ENCODE results near the gene CCDC17. TPM values are rescaled to one million over a fixed set of nuclear protein-coding genes. Genes with fewer than 3 reads are reported as not detected.

Gene CCDC17
- total RNA-seq, 1 experiment from 2014 or later = 1.9 TPM

GRCh38 chr1:45585110-45585426 is 38.8 kb downstream of the CCDC17 start:
- H3K9ac ChIP-seq (ENCODE audit: extremely low read depth, insufficient read length, low read length) = peak overlapping the region; percentile 96

More at GRCh38 chr1:45585110-45585426, 38.8 kb downstream of the CCDC17 start:
- Histone ChIP-seq H3T11ph (ENCODE audit: low read length) (peak overlapping the region; percentile 4), H3K79me1 (ENCODE audit: insufficient read depth, low read depth, low read length, poor library complexity, severe bottlenecking) (peaks cover under 1% of the 10 kb centered on the region), H2BK20ac (ENCODE audit: low read depth, low read length, poor library complexity, severe bottlenecking) (no peak overlapping the region), H3K79me2 (ENCODE audit: insufficient read depth, low read length) (peaks cover 51% of the 10 kb centered on the region), H3K4me2 (ENCODE audit: insufficient read depth, insufficient read length, low read length) (peak overlapping the region; percentile 86), H4K20me1 (ENCODE audit: control insufficient read depth, insufficient read depth, insufficient read length) (no peaks in the 10 kb centered on the region), H4K5ac (ENCODE audit: insufficient read length, low read depth, low read length) (peak overlapping the region; percentile 58), H4K8ac (replicated peaks; ENCODE audit: insufficient read length, low read depth, low read length) (peak overlapping the region; percentile 39), H3K56ac (ENCODE audit: insufficient read length, low read depth, low read length) (peak overlapping the region; percentile 28), H2AFZ (ENCODE audit: low read length) (no peak overlapping the region), H4K91ac (ENCODE audit: insufficient read length, low read depth, low read length) (no peak overlapping the region), H2BK5ac (ENCODE audit: insufficient read length, low read length) (peak overlapping the region; percentile 37), H2BK120ac (ENCODE audit: low read depth, low read length, poor library complexity, severe bottlenecking) (no peak overlapping the region), H3K27me3 (ENCODE audit: insufficient read depth, low read length) (no peaks in the 10 kb centered on the region), H3K27ac (ENCODE audit: insufficient read length, low read depth, low read length) (peak overlapping the region; percentile 27), H3K14ac (ENCODE audit: insufficient read depth, low read length) (peak overlapping the region; percentile 97), H3K23me2 (ENCODE audit: insufficient read length, low read depth, low read length, poor library complexity, severe bottlenecking) (peaks cover 6% of the 10 kb centered on the region), H3K4ac (ENCODE audit: low read depth, low read length) (peak overlapping the region; percentile 9; the same call in 1 of the 2 replicates), H3K18ac (ENCODE audit: insufficient read length, low read depth, low read length) (peak overlapping the region; percentile 97), H3K23ac (ENCODE audit: insufficient read length, low read depth, low read length) (no peak overlapping the region), H2AK5ac (ENCODE audit: insufficient read length, low read length) (no peak overlapping the region), H2BK15ac (ENCODE audit: low read depth, low read length) (no peak overlapping the region), H3K4me1 (ENCODE audit: insufficient read depth, low read length) (no peaks in the 10 kb centered on the region; the same call in 1 of the 2 replicates), H2BK12ac (ENCODE audit: insufficient read length, low read depth, low read length) (no peak overlapping the region), H3K9me3 (ENCODE audit: control insufficient read depth, low read depth, low read length) (no peaks in the 10 kb centered on the region)
- Mint-ChIP-seq H3K4me3 (peak overlapping the region; percentile 99 to 100), H3K9me3 (peaks cover 2 to 3% of the 10 kb centered on the region in 2 experiments; a peak in 3 of 5 replicates), H3K27me3 (ENCODE audit: low read depth) (peaks cover 3% of the 10 kb centered on the region; the same call in 1 of the 2 replicates), H3K36me3 (ENCODE audit: insufficient read depth in 1 of 3, low read depth in 3 of 3) (peaks cover 30 to 39% (median 36%) of the 10 kb centered on the region in 3 experiments), H3K27ac (peak overlapping the region; percentile 99 to 100 (median 100)), H3K4me1 (peaks cover 22 to 29% of the 10 kb centered on the region in 2 experiments)
- no peak for TF ChIP-seq CTCF (conservative IDR thresholded peaks at IDR 0.05)
- DNase-seq = no peak
- whole genome bisulfite sequencing (ENCODE audit: extremely low coverage, insufficient read length, low lambda C conversion rate) = no CpG with 5 or more reads among the region's 5 CpGs

Measured in H9 (cell line).